GM12878 (cell line): Measurements from ENCODE around the gene CD96. TPM values are rescaled to one million over a fixed set of nuclear protein-coding genes. Genes with fewer than 3 reads are reported as not detected.

Experiments used
- ATAC-seq: fragments of 200-7000 bp; cut with Tn5 transposase; 3 replicates; pipeline ENCODE4 v1.9.1; 2020; ENCODE audit warnings: mild to moderate bottlenecking, moderate library complexity
- BruUV-seq: library from RNA; stranded (reverse); fragments of 400-500 nt; replicated peaks from 2 replicates; lab custom pipeline; 2021; lab: Mats Ljungman, UMichigan
- CTCF ChIA-PET: fragments of 300-600 bp; sonication (Branson Sonifier 250); formaldehyde crosslinking; extraction: SDS; loops from one replicate; lab custom pipeline; 2021; ENCODE audit warnings: inconsistent platforms; lab: Yijun Ruan, JAX
- POLR2A ChIA-PET: fragments of 350-600 bp; formaldehyde crosslinking; extraction: SDS; loops from one replicate; lab custom pipeline; 2021; ENCODE audit warnings: inconsistent platforms; lab: Charles Lee
- RAD21 ChIA-PET: fragments of 300-600 bp; sonication (Branson Sonifier 250); formaldehyde crosslinking; loops from one replicate; lab custom pipeline; 2023; ENCODE audit warnings: antibody characterized with exemption; ENCODE audit not compliant: unreplicated experiment; lab: Charles Lee
- SMC1A ChIA-PET: fragments of 300-600 bp; sonication (Branson Sonifier 250); formaldehyde crosslinking; loops from one replicate; lab custom pipeline; 2023; ENCODE audit not compliant: unreplicated experiment, uncharacterized antibody; lab: Charles Lee
- DNase-seq: peaks from one replicate; pipeline ENCODE4 v3.0.0-alpha.2; 2011; ENCODE audit warnings: low read depth, low spot score
- FAIRE-seq: peaks from 3 replicates; lab custom pipeline; 2011; peaks lifted over from hg19 to GRCh38; lab: Jason Lieb, UNC
- H2AFZ ChIP-seq: 2 replicates; pipeline ENCODE4 v1.6.0; 2011; ENCODE audit warnings: low read depth, low read length, control low read depth; ENCODE audit not compliant: control insufficient read depth
- H3K27ac ChIP-seq: 2 replicates; pipeline ENCODE4 v1.5.1; 2011; ENCODE audit warnings: control low read depth; ENCODE audit not compliant: control insufficient read depth, insufficient read depth
- H3K27me3 ChIP-seq, 2 experiments: replicated peaks in 1 of 2; 2 replicates each; pipeline versions ENCODE4 v1.6.0 to v1.6.1; 2011; ENCODE audit warnings: low read length in 1 of 2; ENCODE audit not compliant: control insufficient read depth in 2 of 2, insufficient read depth in 2 of 2
- H3K36me3 ChIP-seq, 2 experiments: 2 replicates each; pipeline ENCODE4 v1.5.1; 2011; ENCODE audit warnings: low read length in 1 of 2; ENCODE audit not compliant: control insufficient read depth in 2 of 2, insufficient read depth in 2 of 2
- H3K4me1 ChIP-seq: 2 replicates; pipeline ENCODE4 v1.6.1; 2011; ENCODE audit warnings: mild to moderate bottlenecking, low read length, moderate library complexity, mixed read lengths; ENCODE audit not compliant: control insufficient read depth, insufficient read depth
- H3K4me2 ChIP-seq: 2 replicates; pipeline ENCODE4 v1.6.0; 2011; ENCODE audit warnings: control low read depth; ENCODE audit not compliant: control insufficient read depth, insufficient read depth
- H3K4me3 ChIP-seq: fragments of 200-600 bp; sonication (generic); 2 replicates; pipeline ENCODE4 v1.5.1; 2016
- H3K79me2 ChIP-seq: 2 replicates; pipeline ENCODE4 v1.6.0; 2011; ENCODE audit warnings: low read length; ENCODE audit not compliant: control insufficient read depth, insufficient read depth
- H3K9ac ChIP-seq: 2 replicates; pipeline ENCODE4 v1.8.0; 2011; ENCODE audit warnings: low read length, control low read depth, mixed read lengths; ENCODE audit not compliant: control insufficient read depth, insufficient read depth
- H3K9me3 ChIP-seq: replicated peaks from 3 replicates; pipeline ENCODE4 v1.5.1; 2011; ENCODE audit warnings: mild to moderate bottlenecking, low read length; ENCODE audit not compliant: control insufficient read depth, insufficient read depth
- H4K20me1 ChIP-seq: 2 replicates; pipeline ENCODE4 v1.6.0; 2011; ENCODE audit not compliant: control insufficient read depth, insufficient read depth
- ASH2L ChIP-seq: fragments of 300-600, 200-600 bp; sonication (generic); IDR thresholded peaks from 2 replicates; pipeline ENCODE4 v1.6.1; 2017; ENCODE audit warnings: low read depth, mild to moderate bottlenecking, borderline replicate concordance
- CBFB ChIP-seq: IDR thresholded peaks from 2 replicates; pipeline ENCODE4 v1.6.1; 2016; ENCODE audit warnings: antibody characterized with exemption, low read depth
- CTCF ChIP-seq, 3 experiments: IDR thresholded peaks in 2 of 3; conservative IDR thresholded peaks in 1 of 3; 2 replicates each; pipeline ENCODE4 v1.5.1; 2011; ENCODE audit warnings: low read depth in 3 of 3, low read length in 3 of 3, mild to moderate bottlenecking in 3 of 3, control low read depth in 2 of 3, moderate library complexity in 2 of 3, inconsistent platforms in 1 of 3, mixed read lengths in 1 of 3; ENCODE audit not compliant: control insufficient read depth in 2 of 3, insufficient read depth in 1 of 3; ENCODE audit errors: extremely low read depth in 1 of 3
- ETV6 ChIP-seq, 2 experiments: fragments of 450-650 bp in 1 of 2; IDR thresholded peaks in 1 of 2; conservative IDR thresholded peaks in 1 of 2; 2 replicates each; pipeline ENCODE4 v1.6.1; 2014; ENCODE audit warnings: antibody characterized with exemption in 1 of 2, borderline replicate concordance in 1 of 2, low read depth in 1 of 2, mild to moderate bottlenecking in 1 of 2, moderate library complexity in 1 of 2
- HSF1 ChIP-seq: fragments of 150-350 bp; IDR thresholded peaks from 2 replicates; pipeline ENCODE4 v1.6.1; 2014; ENCODE audit warnings: mild to moderate bottlenecking, low read depth, low read length
- MYC ChIP-seq: IDR thresholded peaks from 2 replicates; pipeline ENCODE4 v1.6.1; 2011; ENCODE audit warnings: mild to moderate bottlenecking, low read length, moderate library complexity, inconsistent platforms; ENCODE audit not compliant: insufficient read depth, insufficient replicate concordance, insufficient read length, severe bottlenecking
- PAX5 ChIP-seq: IDR thresholded peaks from 2 replicates; pipeline ENCODE4 v1.6.1; 2011; ENCODE audit warnings: low read depth, low read length, borderline replicate concordance
- PBX3 ChIP-seq: IDR thresholded peaks from 2 replicates; pipeline ENCODE4 v1.6.1; 2011; ENCODE audit warnings: mild to moderate bottlenecking, low read depth, low read length, moderate library complexity; ENCODE audit not compliant: insufficient replicate concordance
- POLR2AphosphoS2 ChIP-seq: IDR thresholded peaks from 2 replicates; pipeline ENCODE4 v1.6.1; 2011; ENCODE audit warnings: low read depth, mild to moderate bottlenecking, low read length, improper control_type of control experiment, moderate library complexity
- SMC3 ChIP-seq: IDR thresholded peaks from 2 replicates; pipeline ENCODE4 v1.6.1; 2011; ENCODE audit warnings: low read length, improper control_type of control experiment, borderline replicate concordance
- ZBTB11 ChIP-seq: fragments of 450-650 bp; formaldehyde crosslinking; IDR thresholded peaks from 2 replicates; pipeline ENCODE4 v1.5.0; 2022; ENCODE audit warnings: mild to moderate bottlenecking, missing genetic modification characterization
- WGBS: methylation state at CpG from one replicate; pipeline ENCODE4 v1.1.6; 2016; ENCODE audit warnings: low lambda C conversion rate; ENCODE audit not compliant: insufficient replicate concordance, insufficient coverage; ENCODE audit errors: missing lambda C conversion rate; 5-methylcytosine and 5-hydroxymethylcytosine counted together
- in situ Hi-C: fragments of 300-500 bp; cut with MboI; formaldehyde crosslinking; loops from 9 replicates; pipeline ENCODE4 v1.14.3; 2018; ENCODE audit warnings: mixed read lengths
- intact Hi-C: fragments of 100-400 bp; cut with micrococcal nuclease; formaldehyde crosslinking; loops from one replicate; pipeline ENCODE4 v1.14.2; 2022; ENCODE audit not compliant: unreplicated experiment
- polyA plus RNA-seq, 11 experiments: library from polyadenylated mRNA; depleted of rRNA in 4 of 11; unstranded in 6 of 11; stranded (reverse) in 5 of 11; fragments of >200 nt; fragmentation: Nextera tagmentation in 4 of 11; fragmentation: Illumina TruSeq in 1 of 11; extraction: Ambion mirVana in 4 of 11; extraction: Trizol in 1 of 11; gene quantifications; 1 replicate in 1 of 11; 2 replicates in 10 of 11; pipeline versions ENCODE4 v1.2.1 to v1.2.3, GENCODE V29; 2011 to 2016; ENCODE audit warnings: inconsistent platforms in 2 of 11, missing spikeins in 2 of 11, low read depth in 1 of 11
- total RNA-seq, 4 experiments: library from RNA; depleted of rRNA in 3 of 4; stranded (reverse); fragments of >200 nt in 3 of 4; fragmentation: Illumina TruSeq in 1 of 4; extraction: Trizol in 1 of 4; gene quantifications; 2 replicates each; pipeline versions ENCODE4 v1.2.1 to v1.2.3, GENCODE V29; 2013 to 2021

The CD96 gene
- total and polyA plus RNA-seq, 10 of the 15 experiments (the other 5 are each of a cell fraction or from before 2014, with no cell fraction given), result 0.13 to 10.1 (median 0.47) TPM

- TF ChIP-seq POLR2AphosphoS2, result no peak
- no peak for TF ChIP-seq ASH2L
- 0 out of 2 replicates have a peak, but pooled peaks have one; percentile 14 for TF ChIP-seq PAX5
- TF ChIP-seq ZBTB11, result no peak
Observed at GRCh38 chr3:111690242-111690641, 148.2 kb downstream of the CD96 start (continued).

- in situ Hi-C loops, result no loop called here
- no peaks in the 10 kb centered on the region for H3K9me3 ChIP-seq
- ChIA-PET CTCF (interaction anchor here (0.5 to 4.9 kb wide), 33 partner anchors 8 to 322 kb away, joined by 3 to 68 read pairs (median 5); partner anchors contain the start of genes ABHD10 and PHLDB2), SMC1A (interaction anchor here (0.6 to 4.9 kb wide), 17 partner anchors 9 to 322 kb away, joined by 3 to 58 read pairs (median 3); partner anchors contain the start of gene ABHD10), RAD21 (interaction anchor here (0.6 to 5.3 kb wide), 13 partner anchors 9 to 322 kb away, joined by 3 to 112 read pairs (median 5); no protein-coding TSS in a partner anchor), POLR2A (interaction anchor here (0.7 kb wide), 1 partner anchor 38 kb away, joined by 3 read pairs; no protein-coding TSS in a partner anchor)
- ATAC-seq (peak; percentile 63), DNase-seq (no peak), FAIRE-seq (no peak)
- no peak overlapping the region for H3K9ac ChIP-seq
- H3K27me3 ChIP-seq, result no peaks in the 10 kb centered on the region
- no peaks in the 10 kb centered on the region for H3K36me3 ChIP-seq
- intact Hi-C loops, result no loop called here
- 50% methylated on average over 2 of the region's 2 CpGs for WGBS
- no peak overlapping the region for H3K4me3 ChIP-seq
- no peaks in the 10 kb centered on the region for H4K20me1 ChIP-seq
- no peaks in the 10 kb centered on the region for H3K79me2 ChIP-seq
- no peak overlapping the region for H2AFZ ChIP-seq
- H3K27ac ChIP-seq, result no peak overlapping the region
- no TSS peak for BruUV-seq
- peaks cover 6% of the 10 kb centered on the region; the same call in 1 of the 2 replicates for H3K4me1 ChIP-seq
- H3K4me2 ChIP-seq, result no peak overlapping the region
- no peak for TF ChIP-seq HSF1
- TF ChIP-seq ETV6 (conservative IDR thresholded peaks at IDR 0.05 in 1 of 2, IDR thresholded peaks at IDR 0.05 in 1 of 2; ENCODE audit: borderline replicate concordance in 1 of 2, low read depth in 1 of 2), result no peak
- TF ChIP-seq CTCF (IDR thresholded peaks at IDR 0.05 in 2 of 3, conservative IDR thresholded peaks at IDR 0.05 in 1 of 3; ENCODE audit: control insufficient read depth in 2 of 3, extremely low read depth in 1 of 3, insufficient read depth in 1 of 3, low read depth in 3 of 3, low read length in 3 of 3), result peak; percentile 24 to 44 (median 31); a peak in 4 of 6 replicates
- TF ChIP-seq CBFB, result no peak
- TF ChIP-seq PBX3, result no peak
- peak; percentile 47; the same call in 1 of the 2 replicates for TF ChIP-seq SMC3
- no peak for TF ChIP-seq MYC
Observed at GRCh38 chr3:111691293-111691909, 149.4 kb downstream of the CD96 start.
